HG03558 (cell line): ENCODE measurements around the gene LSMEM2.

Experiments
- ATAC-seq: cut with Tn5 transposase; IDR thresholded peaks from one replicate; pipeline ENCODE4 v1.9.1; 2021; ENCODE audit warnings: moderate number of reproducible peaks; ENCODE audit not compliant: unreplicated experiment; ENCODE audit errors: extremely low read depth

Gene LSMEM2

DNA sequence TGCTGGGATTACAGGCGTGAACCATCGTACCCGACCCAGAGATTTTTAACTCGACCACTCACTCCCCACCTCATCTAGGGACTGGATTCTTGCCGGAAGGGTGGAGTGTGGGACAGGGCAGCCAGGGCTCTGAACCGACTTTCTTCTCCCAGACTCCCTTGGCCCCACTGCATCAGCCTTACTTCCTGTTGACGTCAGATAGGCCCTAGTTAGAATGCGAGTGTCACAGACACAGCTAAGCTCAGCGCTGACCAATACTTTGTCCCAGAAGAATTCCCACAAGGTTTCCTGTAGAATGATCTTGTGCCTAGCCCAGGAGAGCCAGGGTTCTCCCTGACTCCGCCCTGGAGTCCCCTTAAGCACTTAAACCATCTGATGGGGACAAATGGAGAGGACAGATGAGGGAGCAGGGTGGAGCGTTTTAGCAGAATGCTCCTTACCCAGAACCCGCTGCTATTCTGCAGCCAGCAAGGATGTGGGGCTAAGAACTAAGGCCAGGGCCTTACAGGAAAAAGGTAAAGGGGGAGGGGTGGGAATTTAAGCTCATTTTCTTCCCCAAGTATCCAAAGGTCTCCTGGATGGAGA lies 54.9 kb downstream of the LSMEM2 start:
- ATAC-seq, result no peak

DNA sequence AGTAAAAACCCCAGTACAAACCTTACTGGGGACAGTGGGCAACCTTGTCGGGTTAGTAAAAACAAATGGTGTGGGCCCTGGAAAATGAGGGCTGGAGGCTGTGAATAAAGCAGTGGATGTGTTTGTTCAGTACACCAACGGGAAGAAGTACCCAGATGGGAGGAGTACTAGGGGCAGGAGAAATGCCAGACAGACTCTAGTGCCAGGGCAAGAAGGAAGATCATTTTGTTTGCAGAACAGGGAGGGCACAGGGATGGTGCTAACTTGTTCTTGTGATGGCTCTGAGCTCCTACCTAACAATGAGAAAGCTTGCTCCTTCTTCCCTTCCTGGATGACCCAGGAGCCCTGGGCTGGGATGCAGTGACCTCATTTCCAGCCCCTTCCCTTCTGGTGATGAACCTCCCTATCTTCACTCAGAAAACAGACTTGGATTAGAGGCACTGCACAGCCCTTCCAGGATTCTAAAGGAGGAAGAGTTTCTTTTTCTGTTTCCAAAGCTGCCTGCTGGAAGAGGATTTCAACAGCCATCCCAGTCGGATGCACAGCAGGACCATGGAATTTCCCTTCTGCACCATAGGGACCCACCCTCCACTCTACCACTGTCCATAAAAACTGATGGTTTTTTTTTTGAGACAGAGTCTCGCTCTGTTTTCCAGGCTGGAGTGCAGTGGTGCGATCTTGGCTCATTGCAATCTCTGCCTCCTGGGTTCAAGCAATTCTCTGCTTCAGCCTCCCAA lies 55.6 kb downstream of the LSMEM2 start:
- no peak for ATAC-seq

- ATAC-seq, result peak; percentile 1
Measured at GRCh38 chr3:50336452-50337174, 57.7 kb downstream of the LSMEM2 start.

- peak; percentile 63 for ATAC-seq
Measured at GRCh38 chr3:50337175-50337861, 58.4 kb downstream of the LSMEM2 start.
